H1 (cell line): ENCODE data around the gene SPATA6L. TPM values are rescaled to one million over a fixed set of nuclear protein-coding genes. Genes with fewer than 3 reads are reported as not detected.

Source experiments
- ASH2L ChIP-seq: fragments of 200-600, 300-600 bp; sonication (generic); IDR thresholded peaks from one replicate; pipeline ENCODE4 v1.7.1; 2017; ENCODE audit warnings: low read length
- BACH1 ChIP-seq: IDR thresholded peaks from 2 replicates; pipeline ENCODE4 v1.6.1; 2012; ENCODE audit warnings: low read length, improper control_type of control experiment
- CTCF ChIP-seq, 3 experiments: IDR thresholded peaks; 1 replicate in 2 of 3; 2 replicates in 1 of 3; pipeline versions ENCODE4 v1.5.1 to v1.6.1; 2011; ENCODE audit warnings: low read length in 3 of 3, mild to moderate bottlenecking in 3 of 3, inconsistent platforms in 2 of 3, low read depth in 1 of 3, moderate library complexity in 1 of 3; ENCODE audit not compliant: insufficient read depth in 1 of 3; ENCODE audit errors: control extremely low read depth in 1 of 3
- EGR1 ChIP-seq: IDR thresholded peaks from 2 replicates; pipeline ENCODE4 v1.6.1; 2011; ENCODE audit warnings: low read depth, low read length, borderline replicate concordance
- JUND ChIP-seq: IDR thresholded peaks from 2 replicates; pipeline ENCODE4 v1.6.1; 2011; ENCODE audit warnings: mild to moderate bottlenecking, improper control_type of control experiment, low read length
- TAF1 ChIP-seq: IDR thresholded peaks from 2 replicates; pipeline ENCODE4 v1.6.1; 2011; ENCODE audit warnings: mild to moderate bottlenecking, low read depth, low read length
- USF2 ChIP-seq: IDR thresholded peaks from 2 replicates; pipeline ENCODE4 v1.6.1; 2011; ENCODE audit warnings: low read length, improper control_type of control experiment
- polyA plus RNA-seq, 7 experiments: library from polyadenylated mRNA; depleted of rRNA in 3 of 7; stranded (reverse) in 5 of 7; unstranded in 2 of 7; fragments of >200 nt in 5 of 7; fragments of 200-250 nt in 2 of 7; gene quantifications; 1 replicate in 5 of 7; 2 replicates in 1 of 7; 4 replicates in 1 of 7; pipeline versions ENCODE4 v1.2.1 to v1.2.3, GENCODE V29; 2011 to 2013; ENCODE audit warnings: missing spikeins in 2 of 7, mixed read lengths in 2 of 7
- total RNA-seq: library from RNA; stranded (reverse); fragmentation: NEBNext Ultra II Directional; extraction: Animal tissue kit (Norgen Biotek cat#: 25700); gene quantifications from 2 replicates; pipeline ENCODE4 v1.2.1, GENCODE V29; 2021

The SPATA6L gene
- total and polyA plus RNA-seq, 2 of the 8 experiments (the other 6 are each of a cell fraction or from before 2014, with no cell fraction given) = 0.57 to 1.1 TPM

- TF ChIP-seq BACH1 (no peak), CTCF (IDR thresholded peaks at IDR 0.05; ENCODE audit: control extremely low read depth in 1 of 3, insufficient read depth in 1 of 3, low read depth in 1 of 3, low read length in 3 of 3) (no peak), USF2 (no peak), TAF1 (no peak), JUND (no peak), ASH2L (no peak), EGR1 (no peak)
Measured at GRCh38 chr9:4680750-4681149, 14.5 kb upstream of the SPATA6L start (continued).
